IPS-NIHi7 (cell line): ENCODE data around the gene FAM98C.

ENCODE experiments used
- DNase-seq: peaks from one replicate; pipeline ENCODE4 v3.0.0; 2012; ENCODE audit warnings: mixed read lengths; ENCODE audit errors: extremely low spot score

The FAM98C gene

DNA sequence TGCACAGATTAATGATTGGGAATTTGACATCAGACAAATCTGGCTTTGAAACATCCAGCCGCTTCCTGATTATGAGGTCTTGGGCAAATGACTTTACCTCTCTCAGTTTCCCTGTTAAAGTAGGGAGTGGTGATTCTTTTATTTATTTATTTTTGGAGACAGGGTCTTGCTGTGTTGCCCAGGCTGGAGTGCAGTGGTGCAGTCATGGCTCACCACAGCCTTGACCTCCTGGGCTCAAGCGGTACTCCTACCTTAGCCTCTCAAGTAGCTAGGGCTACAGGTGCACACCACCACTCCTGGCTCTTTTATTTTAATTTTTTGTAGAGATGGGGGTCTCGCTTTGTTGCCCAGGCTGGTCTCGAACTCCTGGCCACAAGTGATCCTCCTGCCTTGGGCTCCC lies 25.8 kb upstream of the FAM98C start:
- DNase-seq, result no peak

DNA sequence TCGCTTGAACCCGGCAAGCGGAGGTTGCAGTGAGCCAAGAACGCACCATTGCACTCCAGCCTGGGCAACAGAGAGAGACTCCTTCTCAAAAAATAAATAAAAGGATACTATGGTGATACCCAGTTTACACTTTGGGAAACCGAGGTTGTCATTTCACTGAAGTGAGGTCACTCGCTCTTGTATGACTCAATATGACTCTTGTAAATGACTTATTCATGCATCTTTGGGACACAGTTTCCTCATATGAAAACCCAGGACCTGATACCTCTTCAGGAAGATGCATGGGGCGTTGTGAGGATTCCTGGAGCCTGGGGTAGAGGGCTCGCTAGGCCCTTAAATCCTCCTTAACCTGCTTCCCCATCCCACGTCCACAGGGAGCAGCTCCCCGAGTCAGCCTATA lies 24.0 kb upstream of the FAM98C start:
- DNase-seq, result no peak

DNA sequence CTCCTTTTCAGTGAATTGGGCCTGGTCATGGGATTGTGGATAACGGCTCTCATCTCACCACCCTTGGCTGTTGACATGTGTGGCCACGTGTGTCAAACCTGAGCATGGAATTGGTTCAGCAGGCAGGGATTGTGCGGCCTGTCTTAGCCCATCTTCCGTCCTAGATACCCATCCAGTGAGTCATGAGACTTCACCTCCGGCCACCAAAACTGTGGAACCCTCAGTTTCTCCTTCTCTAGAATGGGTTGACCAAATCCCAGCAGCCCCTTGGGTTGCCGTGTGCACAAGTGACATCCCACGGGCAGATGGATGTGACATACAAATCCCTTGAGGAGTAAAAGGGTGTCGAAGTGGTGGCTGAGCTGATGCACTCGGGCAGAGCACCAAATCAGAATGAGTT lies 21.8 kb upstream of the FAM98C start:
- no peak for DNase-seq

DNA sequence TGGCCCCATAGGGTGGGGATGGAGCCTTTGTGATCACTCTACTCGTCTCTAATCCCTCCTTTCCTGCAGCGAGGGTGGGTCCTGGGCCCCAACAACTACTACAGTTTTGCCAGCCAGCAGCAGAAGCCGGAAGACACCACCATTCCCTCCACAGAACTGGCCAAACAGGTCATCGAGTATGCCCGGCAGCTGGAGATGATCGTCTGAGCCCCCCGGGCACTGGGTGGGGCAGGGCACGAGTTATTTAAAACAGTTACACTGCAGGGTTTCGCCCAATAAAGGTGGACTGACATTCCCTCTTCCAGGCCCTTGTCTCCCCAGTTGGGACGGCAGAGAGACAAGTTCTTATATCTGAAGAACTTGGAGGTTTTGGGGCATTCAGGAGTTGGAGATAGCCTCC lies 19.7 kb upstream of the FAM98C start:
- no peak for DNase-seq

DNA sequence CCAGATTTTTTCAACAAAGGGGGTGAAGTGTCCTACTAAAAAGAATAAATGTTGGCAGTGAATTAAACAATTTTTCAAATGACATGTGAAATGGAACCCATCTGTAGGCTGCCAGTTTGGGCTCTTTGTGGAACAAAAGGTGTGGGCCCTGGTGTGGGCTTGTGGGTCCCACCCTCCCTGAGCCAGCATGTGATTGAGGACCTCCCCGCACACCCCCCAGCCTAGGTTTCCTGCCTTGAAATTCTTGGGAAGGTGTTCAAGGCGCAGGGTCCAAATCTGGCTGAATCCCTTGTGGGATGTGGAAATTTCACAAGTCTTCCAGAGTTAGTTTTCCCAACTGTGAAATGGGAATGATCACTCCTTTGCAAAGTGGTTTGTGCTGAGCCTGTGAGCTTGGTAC lies 19.1 kb upstream of the FAM98C start:
- no peak for DNase-seq

DNA sequence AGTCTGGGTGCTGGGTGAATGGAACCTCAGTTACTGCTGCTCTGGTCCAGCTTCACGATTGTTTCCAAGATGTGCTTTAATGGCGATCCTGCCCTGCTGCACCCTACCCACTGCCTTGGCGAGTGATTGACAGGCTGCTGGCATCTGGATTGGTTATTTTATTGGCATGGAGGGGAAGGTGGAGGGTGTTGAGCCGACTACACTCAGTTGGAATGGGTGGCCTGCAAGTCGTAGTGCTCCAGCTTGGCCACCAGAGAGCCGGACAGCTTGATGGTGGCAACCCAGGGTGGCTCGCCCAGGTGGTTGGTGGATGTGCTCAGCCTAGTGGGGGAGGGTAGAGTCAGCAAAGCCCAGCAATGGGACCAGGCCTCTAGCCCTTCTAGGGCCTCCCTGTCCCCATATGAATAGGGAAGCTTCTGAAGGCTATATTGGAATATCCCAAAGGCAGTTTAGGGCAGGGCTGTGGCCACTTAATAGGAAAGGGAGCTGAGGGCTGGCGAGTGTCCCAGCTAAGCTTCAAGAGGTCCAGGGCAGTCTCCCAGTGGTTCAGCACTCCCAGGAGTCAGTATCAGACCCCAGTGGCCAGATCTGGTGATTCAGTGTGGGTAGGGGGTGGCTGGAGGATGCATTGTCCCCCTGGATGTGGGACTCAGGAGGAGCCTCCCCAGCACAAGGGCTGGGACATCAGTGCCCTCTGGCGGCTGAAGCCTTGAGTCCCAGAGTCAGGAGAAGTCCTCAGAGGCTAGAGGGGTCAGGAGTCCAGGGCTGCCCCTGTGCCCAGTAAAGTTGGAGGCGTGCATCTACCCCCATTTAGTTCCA lies 18.5 kb upstream of the FAM98C start:
- DNase-seq, result peak; percentile 74

DNA sequence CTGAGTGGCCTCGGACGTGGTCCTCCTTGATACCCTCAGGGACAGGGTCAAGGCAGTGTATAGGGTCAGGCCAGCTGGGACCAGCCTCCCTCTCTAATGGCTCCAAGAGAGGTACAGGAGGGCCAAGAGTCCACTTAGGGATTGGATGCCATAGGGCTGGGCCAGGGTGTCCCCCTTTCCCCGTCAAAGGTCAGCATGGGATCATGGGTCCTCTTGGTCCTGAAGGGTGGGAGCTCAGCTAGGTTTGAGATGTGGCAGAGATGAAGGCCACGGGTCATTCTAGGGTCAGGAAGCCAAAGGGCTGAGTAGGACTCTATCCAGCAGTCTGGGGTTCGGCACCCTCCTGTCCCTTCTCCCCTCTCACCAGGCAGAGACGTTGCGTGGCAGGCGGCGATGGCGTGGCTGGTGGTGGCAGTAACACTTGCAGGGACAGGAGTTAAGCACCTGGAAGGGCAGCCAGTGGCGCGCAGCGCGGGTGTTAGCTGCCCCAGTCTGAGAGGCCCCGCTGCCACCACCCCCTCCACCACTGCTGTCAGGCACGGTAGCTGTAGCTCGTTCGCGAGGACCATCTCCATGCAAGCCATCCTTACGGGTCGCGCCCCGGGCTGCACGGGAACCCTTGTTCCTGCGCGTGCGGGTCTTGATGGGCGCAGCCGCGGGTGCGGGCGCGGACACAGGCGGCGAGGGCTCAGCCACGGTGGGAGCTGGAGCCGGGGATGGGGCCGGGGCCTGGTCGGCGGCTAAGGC lies 17.7 kb upstream of the FAM98C start:
- no peak for DNase-seq

DNA sequence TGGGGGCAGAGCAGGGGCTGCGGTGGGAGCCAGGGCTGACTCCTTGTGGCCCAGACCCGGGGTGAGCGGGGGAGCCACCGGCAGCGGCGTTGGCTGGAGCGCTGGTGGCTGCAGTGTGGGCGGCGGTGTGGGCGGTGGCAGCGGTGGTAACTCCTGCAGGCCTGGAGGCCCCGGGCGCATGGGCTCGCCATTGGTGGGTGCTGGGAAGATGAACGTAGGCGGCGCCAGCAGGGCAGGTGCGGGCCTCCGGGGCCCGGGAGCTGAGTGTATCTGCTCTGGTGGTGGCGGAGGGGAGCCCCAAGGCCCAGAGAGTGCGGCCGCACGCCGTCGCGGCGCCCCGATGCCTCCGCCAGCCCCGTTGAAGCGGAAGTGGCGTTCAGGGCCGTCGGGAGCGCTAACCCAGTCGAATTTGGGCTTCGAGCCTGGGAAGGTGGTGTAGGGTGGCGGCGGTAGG lies 17.1 kb upstream of the FAM98C start:
- peak; percentile 40 for DNase-seq

DNA sequence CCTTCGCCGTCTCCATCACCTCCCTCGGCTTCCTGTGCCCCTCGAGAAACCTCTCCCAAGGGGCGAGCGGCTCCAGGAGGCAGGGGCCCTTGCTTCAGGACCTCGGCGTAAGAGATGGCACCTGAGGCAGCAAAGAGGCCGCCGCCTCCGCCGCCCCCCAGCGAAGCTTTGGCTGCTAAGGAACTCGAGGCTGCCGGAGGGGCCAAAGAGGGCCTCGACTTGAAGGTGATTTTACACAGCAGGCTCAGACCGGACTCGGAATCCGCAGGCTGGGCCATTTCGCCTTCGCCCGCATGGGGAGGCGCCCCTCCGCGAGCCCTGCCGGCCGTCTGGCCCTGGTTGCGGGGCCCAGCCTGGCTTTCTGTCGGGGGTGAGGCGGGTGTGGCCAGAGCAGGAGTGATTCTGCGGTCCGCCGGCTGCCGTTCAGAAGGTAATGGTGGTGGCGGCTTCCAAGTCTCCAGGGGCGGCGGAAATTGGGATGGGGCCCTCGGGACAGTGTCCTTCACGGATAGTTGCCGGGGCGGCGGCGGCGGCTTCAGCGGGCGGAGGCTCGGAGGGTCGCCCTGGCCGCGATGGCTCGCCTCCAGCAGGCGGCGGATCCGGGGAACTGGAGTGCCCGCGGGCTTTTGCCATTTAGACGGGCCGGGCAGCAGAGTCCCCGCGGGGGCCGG lies 16.5 kb upstream of the FAM98C start:
- no peak for DNase-seq

DNA sequence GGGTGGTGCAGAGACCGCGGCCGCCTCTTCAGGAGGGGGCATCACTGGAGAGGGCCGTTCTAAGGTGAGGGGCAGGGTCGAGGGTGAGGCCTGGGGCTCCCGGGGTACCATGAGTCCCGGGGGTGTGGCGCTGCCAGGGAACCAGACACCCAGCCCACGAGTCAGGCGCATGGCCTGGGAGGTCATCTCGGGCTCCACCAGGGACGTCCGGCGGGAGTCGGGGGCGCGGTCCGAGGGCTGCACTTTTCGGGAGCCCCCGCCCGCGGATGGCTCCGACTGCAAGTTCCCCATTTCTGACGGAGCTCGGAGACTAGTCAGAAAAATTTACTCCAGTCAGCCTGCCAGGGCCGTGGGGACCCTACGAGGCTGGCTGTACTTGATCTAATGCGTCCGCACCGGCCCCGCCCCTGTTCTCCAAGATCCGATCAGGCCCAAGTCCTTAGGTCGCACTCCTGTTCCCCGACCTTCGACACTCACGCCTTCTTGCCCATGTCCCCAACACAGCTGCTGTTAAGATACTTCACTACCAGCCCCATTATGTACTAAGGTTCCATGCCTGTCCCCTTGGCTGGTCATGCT lies 15.8 kb upstream of the FAM98C start:
- no peak for DNase-seq

DNA sequence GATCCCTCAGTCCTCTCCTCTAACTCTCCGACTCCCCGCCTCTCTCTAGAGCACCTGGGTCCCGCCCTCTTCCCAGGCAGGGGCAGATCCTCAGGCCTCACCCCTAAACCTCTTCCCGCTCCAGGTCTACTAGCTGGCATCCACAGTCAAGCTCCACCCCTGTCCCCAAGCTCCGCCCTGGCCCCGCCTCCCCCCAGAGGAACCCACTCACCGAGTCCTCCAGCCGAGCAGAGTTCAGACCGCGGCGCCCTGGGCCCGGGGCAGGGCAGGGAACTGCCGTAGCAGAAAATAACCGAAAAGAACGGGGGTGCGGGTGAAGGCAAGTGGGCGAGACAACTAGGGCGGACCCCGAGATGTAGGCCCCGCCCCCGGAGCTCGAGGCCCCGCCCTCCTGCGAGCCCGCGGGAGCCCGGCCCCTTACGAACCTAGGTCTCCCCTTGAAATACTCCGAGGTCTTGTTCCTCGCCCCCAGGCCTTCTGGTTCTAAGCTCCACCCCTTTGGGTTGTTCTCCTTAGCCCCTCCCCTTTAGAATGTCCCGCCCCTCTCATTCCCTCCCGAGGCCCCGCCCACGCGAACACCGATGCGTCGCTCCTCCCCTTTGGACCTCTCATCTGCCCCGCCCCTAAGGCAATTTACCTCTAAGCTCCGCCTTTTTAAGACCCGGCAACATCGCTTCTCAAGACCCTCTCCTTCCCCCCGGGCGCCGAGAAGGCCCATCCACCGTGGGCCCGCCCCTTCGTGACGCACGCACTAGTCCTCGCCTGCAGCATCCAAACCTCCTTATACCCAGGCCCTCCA lies 15.1 kb upstream of the FAM98C start, which contains the start of gene GGN:
Gene GGN (minus strand): TSS at position 485 of the 799 bp plus-strand sequence. CDS start 773 bp downstream, outside the sequence.
- DNase-seq, result peak; percentile 94

DNA sequence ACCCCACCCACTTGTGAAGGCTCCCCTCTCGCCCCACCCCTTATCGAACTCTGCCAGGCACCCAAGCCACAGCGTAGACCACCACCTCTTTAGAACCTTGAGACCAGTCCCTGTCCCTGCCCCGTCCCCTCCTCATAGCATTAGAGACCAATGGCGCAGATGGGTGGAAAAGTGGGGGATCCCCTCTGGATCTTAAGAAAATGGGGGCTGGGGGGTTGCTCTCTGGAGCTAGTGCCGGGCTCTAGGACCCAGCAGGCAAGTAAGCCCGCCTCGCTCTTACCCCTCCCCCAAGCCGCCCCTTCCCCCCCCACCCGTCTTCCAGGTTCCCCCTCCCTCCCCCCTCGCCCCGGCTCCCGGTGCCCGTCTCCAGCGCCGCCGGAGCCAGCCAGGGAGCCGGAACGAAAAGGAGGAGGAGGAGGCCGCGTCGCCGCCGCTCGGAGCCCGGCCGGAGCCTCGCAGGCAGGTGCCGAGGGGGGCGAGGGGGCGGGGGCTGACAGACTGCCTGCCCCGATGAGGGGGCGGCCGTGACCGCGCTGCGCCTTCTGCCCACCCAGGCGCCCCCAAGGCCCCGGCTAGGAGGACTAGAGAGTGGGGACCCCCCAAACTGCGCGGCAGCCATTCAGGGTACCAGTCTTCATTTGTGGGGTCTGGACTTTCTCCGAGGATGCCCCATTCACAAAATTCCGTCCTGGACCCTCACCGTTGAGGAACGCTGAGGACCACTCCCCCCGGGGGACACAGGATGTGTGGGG lies 14.4 kb upstream of the FAM98C start, which contains the start of gene SPRED3:
Gene SPRED3 (plus strand): TSS at position 349 of the 752 bp plus-strand sequence. CDS start 1,606 bp downstream, outside the sequence.
- peak; percentile 68 for DNase-seq

DNA sequence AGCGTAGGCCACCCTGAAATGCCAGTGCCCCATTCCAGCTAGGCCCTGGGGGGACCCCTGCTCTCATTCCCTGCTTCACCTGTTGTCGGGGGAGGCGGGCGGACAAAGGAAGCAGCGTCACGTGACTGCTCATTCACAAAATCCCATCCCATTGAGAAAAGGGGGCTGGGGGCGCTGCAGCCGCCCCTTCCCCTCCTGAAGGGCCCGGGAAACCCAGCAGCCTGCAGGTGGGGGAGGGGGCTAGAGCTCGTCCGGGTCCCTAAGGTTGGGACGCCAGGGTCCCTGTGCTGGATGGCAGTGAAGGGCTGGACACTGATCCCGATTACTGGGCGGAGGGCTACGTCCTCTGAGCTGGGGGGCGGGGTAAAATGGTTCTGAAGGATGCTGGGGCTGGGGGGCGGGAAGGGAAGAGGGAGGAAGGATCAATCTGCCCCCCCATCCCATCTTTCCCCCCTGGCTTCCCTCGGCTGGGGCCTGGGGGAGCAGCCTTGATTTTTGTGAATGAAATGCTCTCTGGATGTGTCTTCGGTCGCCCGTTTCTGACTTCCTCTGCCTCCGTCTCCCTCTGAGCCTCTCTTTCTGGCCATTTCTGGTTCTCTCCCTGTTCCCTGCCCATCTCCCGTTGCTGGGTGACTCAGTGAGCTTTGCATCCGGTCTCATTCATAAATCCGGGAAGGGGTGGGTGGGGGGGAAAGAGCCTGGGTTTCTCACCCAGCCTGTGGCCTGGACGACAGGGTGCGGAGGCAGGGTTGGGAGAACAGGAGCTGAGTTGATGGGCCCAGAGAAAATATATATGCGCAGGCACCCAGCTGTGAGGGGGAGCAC lies 13.6 kb upstream of the FAM98C start:
- no peak for DNase-seq

DNA sequence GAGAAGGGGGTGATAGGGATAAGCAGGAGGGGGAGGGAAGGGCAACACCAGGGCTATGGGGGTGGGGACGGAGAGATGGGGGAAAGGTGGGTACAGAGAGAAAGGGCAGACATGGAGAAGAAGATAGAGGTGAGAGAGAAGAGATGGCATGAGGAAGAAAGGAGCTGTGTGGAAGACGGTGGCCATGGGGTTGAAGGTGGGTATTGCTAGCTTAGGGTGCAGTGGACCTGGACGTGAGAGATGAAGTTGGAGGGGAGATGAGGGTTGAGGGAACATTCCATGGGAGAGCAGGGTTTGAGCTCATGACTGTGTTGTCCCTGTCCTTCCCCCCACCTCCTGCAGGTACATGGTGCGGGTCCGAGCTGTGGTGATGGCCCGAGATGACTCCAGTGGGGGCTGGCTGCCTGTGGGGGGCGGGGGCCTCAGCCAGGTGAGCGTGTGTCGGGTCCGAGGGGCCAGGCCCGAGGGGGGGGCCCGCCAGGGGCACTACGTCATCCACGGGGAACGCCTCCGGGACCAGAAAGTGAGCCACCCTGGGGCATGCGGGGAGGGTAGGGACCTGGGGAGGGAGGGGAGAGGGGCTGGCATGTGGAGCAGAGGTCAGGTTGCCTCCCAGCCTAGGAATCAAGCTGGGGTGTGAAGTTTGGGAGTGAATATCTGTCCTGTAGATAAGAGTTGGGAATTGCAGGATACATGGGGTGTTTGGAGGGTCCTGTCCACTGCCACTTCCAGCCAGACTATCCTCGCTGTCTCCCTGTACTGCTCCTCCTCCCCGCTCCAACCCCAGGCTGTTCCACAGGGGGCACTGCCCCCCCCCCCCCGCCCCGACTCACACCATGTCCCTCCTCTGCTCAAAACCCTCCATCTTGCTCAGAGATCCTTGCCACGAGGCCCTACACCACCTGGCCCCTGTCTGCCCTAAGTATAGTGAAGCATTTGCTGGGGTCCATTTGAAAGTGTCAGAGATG lies 12.7 kb upstream of the FAM98C start:
- no peak for DNase-seq

DNA sequence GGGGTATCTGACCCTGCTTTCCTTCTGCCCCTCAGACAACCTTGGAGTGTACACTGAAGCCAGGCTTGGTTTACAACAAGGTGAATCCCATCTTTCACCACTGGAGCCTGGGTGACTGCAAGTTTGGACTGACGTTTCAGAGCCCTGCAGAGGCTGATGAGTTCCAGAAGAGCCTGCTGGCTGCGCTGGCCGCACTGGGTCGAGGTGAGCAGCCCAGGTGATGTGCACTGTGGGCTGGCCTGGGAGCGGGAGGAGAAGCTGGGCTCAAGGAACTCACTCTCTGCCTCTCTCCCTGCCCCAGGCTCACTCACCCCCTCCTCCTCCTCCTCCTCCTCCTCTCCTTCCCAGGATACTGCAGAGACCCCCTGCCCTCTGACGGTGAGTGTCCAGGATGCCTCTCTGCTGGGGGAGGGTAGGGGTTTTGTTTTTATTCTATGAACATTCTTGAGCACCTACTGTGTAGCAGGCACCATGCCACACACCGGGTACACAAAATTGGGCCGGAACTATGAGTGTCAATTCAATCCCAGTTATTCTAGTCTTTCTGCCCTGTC lies 10.9 kb upstream of the FAM98C start:
- no peak for DNase-seq

DNA sequence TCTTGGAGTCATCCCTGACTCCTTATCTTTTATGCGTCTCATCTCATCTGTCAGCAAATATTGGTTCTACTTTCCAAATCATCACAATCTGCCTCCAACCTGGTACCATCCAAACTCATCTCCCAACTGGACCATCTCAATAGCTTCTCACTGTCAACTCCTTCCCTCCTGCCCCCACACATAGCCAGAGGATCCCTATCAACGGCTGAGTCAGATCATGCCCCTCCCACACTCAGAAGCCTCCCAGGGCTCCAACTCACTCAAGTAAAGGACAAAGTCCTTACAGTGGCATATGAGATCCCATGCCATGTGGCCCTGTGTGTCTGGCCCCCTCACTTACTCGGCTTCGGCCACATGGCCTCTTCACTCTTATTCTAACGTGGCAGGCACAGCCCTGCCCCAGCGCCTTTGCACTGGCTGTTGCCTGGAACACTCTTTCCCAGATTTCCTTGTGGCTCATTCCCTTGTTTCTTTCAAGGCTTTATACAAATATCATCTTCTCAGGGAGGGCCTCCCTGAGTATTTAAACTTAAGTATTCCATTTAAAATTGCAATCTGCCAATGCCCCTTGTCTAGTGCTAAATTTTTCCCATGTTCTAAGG lies 10.1 kb upstream of the FAM98C start:
- no peak for DNase-seq

DNA sequence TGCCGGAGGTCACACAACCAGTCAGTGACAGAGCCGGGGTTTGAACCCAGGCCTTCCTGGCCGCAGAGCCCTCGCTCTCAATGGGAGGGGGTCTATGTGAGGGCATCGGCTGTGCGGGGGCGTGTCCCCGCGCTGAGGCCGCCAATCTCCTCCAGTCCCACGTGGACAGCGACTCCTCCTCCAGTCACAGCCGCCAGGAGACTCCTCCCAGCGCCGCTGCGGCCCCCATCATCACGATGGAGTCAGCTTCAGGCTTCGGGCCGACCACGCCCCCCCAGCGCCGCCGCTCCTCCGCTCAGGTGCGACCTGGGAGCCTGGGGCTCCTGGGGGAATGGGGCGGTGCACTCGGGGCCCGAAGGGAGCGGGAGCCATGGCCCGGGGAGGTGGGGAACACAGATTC lies 8.4 kb upstream of the FAM98C start:
- DNase-seq, result peak; percentile 93
